K562 (cell line): ENCODE measurements around the gene CAPRIN1. TPM values are rescaled to one million over a fixed set of nuclear protein-coding genes. Genes with fewer than 3 reads are reported as not detected.

Experiments
- ATF1 ChIP-seq, 2 experiments: fragments of 450-650 bp in 1 of 2; IDR thresholded peaks; 2 replicates each; pipeline ENCODE4 v1.6.1; 2016; ENCODE audit warnings: missing compliant biosample characterization in 1 of 2, missing genetic modification characterization in 1 of 2
- BHLHE40 ChIP-seq: IDR thresholded peaks from 2 replicates; pipeline ENCODE4 v1.6.1; 2011; ENCODE audit warnings: low read length, improper control_type of control experiment
- BMI1 ChIP-seq: fragments of 150-350 bp; IDR thresholded peaks from 2 replicates; pipeline ENCODE4 v1.6.1; 2014; ENCODE audit warnings: low read length
- CHD2 ChIP-seq: IDR thresholded peaks from 2 replicates; pipeline ENCODE4 v1.6.1; 2011; ENCODE audit warnings: low read depth, low read length
- CHD4 ChIP-seq: fragments of 200-600 bp; sonication (generic); IDR thresholded peaks from 3 replicates; pipeline ENCODE4 v1.6.1; 2012; ENCODE audit warnings: low read depth, mild to moderate bottlenecking, mixed read lengths, low read length, inconsistent platforms; ENCODE audit not compliant: insufficient read depth, insufficient replicate concordance, poor library complexity, severe bottlenecking
- CREB3 ChIP-seq: fragments of 450-650 bp; conservative IDR thresholded peaks from 2 replicates; pipeline ENCODE4 v1.6.1; 2016; ENCODE audit warnings: missing genetic modification characterization, low read depth, mild to moderate bottlenecking, missing compliant biosample characterization, moderate library complexity
- CREB3L1 ChIP-seq: fragments of 450-650 bp; IDR thresholded peaks from 2 replicates; pipeline ENCODE4 v1.6.1; 2014; ENCODE audit warnings: low read depth, mild to moderate bottlenecking, moderate library complexity, borderline replicate concordance
- EP400 ChIP-seq: fragments of 450-650 bp; IDR thresholded peaks from 2 replicates; pipeline ENCODE4 v1.6.1; 2017; ENCODE audit warnings: antibody characterized with exemption, mild to moderate bottlenecking, moderate library complexity
- HLTF ChIP-seq: fragments of 450-650 bp; IDR thresholded peaks from 2 replicates; pipeline ENCODE4 v1.6.1; 2016
- HNRNPH1 ChIP-seq: fragments of 200-400 bp; formaldehyde crosslinking; optimal IDR thresholded peaks from 2 replicates; pipeline ENCODE3; 2017; ENCODE audit warnings: low read depth, mild to moderate bottlenecking, low read length, moderate library complexity
- HNRNPLL ChIP-seq: fragments of 200-400 bp; formaldehyde crosslinking; IDR thresholded peaks from 2 replicates; pipeline ENCODE4 v1.6.1; 2017; ENCODE audit warnings: low read length, low read depth, mild to moderate bottlenecking; ENCODE audit not compliant: poor library complexity, severe bottlenecking
- MECOM ChIP-seq: fragments of 250-450 bp; sonication (Bioruptor Pico); IDR thresholded peaks from 2 replicates; pipeline ENCODE4 v1.8.0; 2022; ENCODE audit warnings: inconsistent platforms
- MYC ChIP-seq, 2 experiments: fragments of 250-450 bp in 1 of 2; sonication (Bioruptor Pico) in 1 of 2; IDR thresholded peaks; 2 replicates each; pipeline versions ENCODE4 v1.5.1 to v1.6.1; 2012 to 2021; ENCODE audit warnings: low read depth in 2 of 2, borderline replicate concordance in 1 of 2, improper control_type of control experiment in 1 of 2, low read length in 1 of 2, mild to moderate bottlenecking in 1 of 2, moderate library complexity in 1 of 2
- PCBP2 ChIP-seq: fragments of 200-400 bp; formaldehyde crosslinking; IDR thresholded peaks from 2 replicates; pipeline ENCODE4 v1.6.1; 2018; ENCODE audit warnings: low read length, low read depth, mild to moderate bottlenecking, moderate library complexity; ENCODE audit not compliant: poor library complexity, severe bottlenecking
- POLR2A ChIP-seq: fragments of 450-650 bp; conservative IDR thresholded peaks from 2 replicates; pipeline ENCODE4 v1.6.1; 2016
- POLR2AphosphoS5 ChIP-seq: IDR thresholded peaks from 2 replicates; pipeline ENCODE4 v1.6.1; 2011; ENCODE audit warnings: mild to moderate bottlenecking, low read depth, low read length, moderate library complexity; ENCODE audit not compliant: control insufficient read depth, insufficient read depth
- RBM25 ChIP-seq: fragments of 200-400 bp; formaldehyde crosslinking; IDR thresholded peaks from 2 replicates; pipeline ENCODE4 v1.6.1; 2018; ENCODE audit warnings: low read length, low read depth, moderate library complexity; ENCODE audit not compliant: severe bottlenecking
- SMAD4 ChIP-seq: fragments of 250-450 bp; sonication (Bioruptor Pico); conservative IDR thresholded peaks from 2 replicates; pipeline ENCODE4 v1.8.0; 2021; ENCODE audit warnings: inconsistent platforms, mild to moderate bottlenecking, moderate library complexity
- SNIP1 ChIP-seq: fragments of 450-650 bp; IDR thresholded peaks from 2 replicates; pipeline ENCODE4 v1.7.1; 2017; ENCODE audit warnings: low read depth, mild to moderate bottlenecking
- SNRNP70 ChIP-seq: fragments of 200-400 bp; formaldehyde crosslinking; optimal IDR thresholded peaks from 2 replicates; pipeline ENCODE3; 2017; ENCODE audit warnings: low read depth, low read length
- STAT5B ChIP-seq: fragments of 250-450 bp; sonication (Bioruptor Pico); IDR thresholded peaks from 2 replicates; pipeline ENCODE4 v1.8.0; 2021; ENCODE audit warnings: mild to moderate bottlenecking, inconsistent platforms
- TAL1 ChIP-seq: fragments of 450-650 bp; IDR thresholded peaks from 2 replicates; pipeline ENCODE4 v1.6.1; 2016; ENCODE audit warnings: mild to moderate bottlenecking
- TEAD1 ChIP-seq, 2 experiments: fragments of 450-650 bp in 1 of 2; sonication (generic) in 1 of 2; formaldehyde crosslinking; IDR thresholded peaks; 2 replicates each; pipeline versions ENCODE4 v1.4.0 to v1.8.0; 2020 to 2022; ENCODE audit warnings: mild to moderate bottlenecking in 2 of 2, missing genetic modification reagents in 1 of 2
- TGIF2 ChIP-seq: sonication (generic); formaldehyde crosslinking; IDR thresholded peaks from 2 replicates; pipeline ENCODE4 v1.8.1; 2022; ENCODE audit warnings: mild to moderate bottlenecking, missing genetic modification reagents, moderate library complexity
- THAP7 ChIP-seq: fragments of 250-450 bp; sonication (Bioruptor Pico); IDR thresholded peaks from 2 replicates; pipeline ENCODE4 v1.5.0; 2021
- ZBTB1 ChIP-seq: sonication (generic); formaldehyde crosslinking; IDR thresholded peaks from 2 replicates; pipeline ENCODE4 v1.8.1; 2023; ENCODE audit warnings: missing genetic modification reagents, low read depth, mild to moderate bottlenecking, borderline replicate concordance
- ZC3H11A ChIP-seq: IDR thresholded peaks from 2 replicates; pipeline ENCODE4 v1.6.1; 2012; ENCODE audit warnings: low read depth, low read length, improper control_type of control experiment
- polyA plus RNA-seq, 8 experiments: library from polyadenylated mRNA; depleted of rRNA in 4 of 8; stranded (reverse) in 5 of 8; unstranded in 3 of 8; fragments of >200 nt; fragmentation: Nextera tagmentation in 2 of 8; fragmentation: Illumina TruSeq in 1 of 8; extraction: Ambion mirVana in 2 of 8; extraction: Trizol in 1 of 8; gene quantifications; 2 replicates each; pipeline versions ENCODE4 v1.2.1 to v1.2.3, GENCODE V29; 2011 to 2014; ENCODE audit warnings: inconsistent platforms in 1 of 8, missing spikeins in 1 of 8
- total RNA-seq, 7 experiments: library from RNA; depleted of rRNA in 6 of 7; stranded (reverse); fragments of >200 nt in 6 of 7; fragmentation: Illumina TruSeq in 2 of 7; extraction: Trizol in 2 of 7; gene quantifications; 2 replicates each; pipeline versions ENCODE4 v1.2.1 to v1.2.3, GENCODE V29; 2011 to 2021; ENCODE audit warnings: low replicate concordance in 1 of 7

Gene CAPRIN1
- total and polyA plus RNA-seq, 9 of the 15 experiments (the other 6 are each of a cell fraction or from before 2014, with no cell fraction given) = 49.6 to 271 (median 244) TPM

GRCh38 chr11:34051349-34052035, at the start of gene CAPRIN1 (continued):
- TF ChIP-seq ATF1 (CRISPR knock-in tag; IDR thresholded peaks at IDR 0.05) = no peak
- peak; percentile 45; the same call in 1 of the 2 replicates for TF ChIP-seq ATF1 (tag; IDR thresholded peaks at IDR 0.05)
- TF ChIP-seq MECOM (CRISPR knock-in tag) = no peak
- TF ChIP-seq TEAD1 (CRISPR knock-in tag; IDR thresholded peaks at IDR 0.05) = peak in 1 of 2 experiments; percentile 46; a peak in 1 of 4 replicates
- TF ChIP-seq POLR2AphosphoS5 = peak; percentile 61; the same call in 1 of the 2 replicates
- TF ChIP-seq BHLHE40 = no peak
- TF ChIP-seq SNIP1 = no peak
- TF ChIP-seq HNRNPH1 = no peak
- no peak for TF ChIP-seq ZC3H11A
- no peak for TF ChIP-seq THAP7 (CRISPR knock-in tag)
- no peak for TF ChIP-seq SNRNP70
- no peak for TF ChIP-seq HLTF
- no peak for TF ChIP-seq MYC (IDR thresholded peaks at IDR 0.05; ENCODE audit: low read depth, low read length)
- TF ChIP-seq MYC (CRISPR knock-in tag; IDR thresholded peaks at IDR 0.05; ENCODE audit: borderline replicate concordance, low read depth) = no peak
- TF ChIP-seq CHD4 = no peak
- TF ChIP-seq CHD2 = no peak
- TF ChIP-seq TAL1 = no peak
- TF ChIP-seq ZBTB1 (CRISPR knock-in tag) = no peak
- peak; percentile 3 for TF ChIP-seq RBM25
- TF ChIP-seq SMAD4 (CRISPR knock-in tag) = no peak
- peak; percentile 34; the same call in 1 of the 2 replicates for TF ChIP-seq EP400
- TF ChIP-seq TGIF2 (CRISPR knock-in tag) = no peak
- TF ChIP-seq PCBP2 = no peak
- no peak for TF ChIP-seq HNRNPLL
- peak; percentile 53; the same call in 1 of the 2 replicates for TF ChIP-seq CREB3 (tag)
- TF ChIP-seq BMI1 = no peak
- peak; percentile 93 for TF ChIP-seq POLR2A
- no peak for TF ChIP-seq CREB3L1
- TF ChIP-seq STAT5B (CRISPR knock-in tag) = no peak
